Neural progenitor cell (in vitro differentiated cells): ENCODE results near the gene RBM15. TPM values are rescaled to one million over a fixed set of nuclear protein-coding genes. Genes with fewer than 3 reads are reported as not detected.

ENCODE experiments used
- DNase-seq: peaks from one replicate; pipeline ENCODE4 v3.0.0-alpha.2; 2016; ENCODE audit warnings: low spot score
- H2AFZ ChIP-seq: fragments of 200-600 bp; sonication (generic); replicated peaks from 2 replicates; pipeline ENCODE4 v1.6.1; 2016; ENCODE audit warnings: antibody characterized with exemption
- H3F3A ChIP-seq: fragments of 200-600 bp; sonication (generic); 2 replicates; pipeline ENCODE4 v1.6.1; 2016; ENCODE audit warnings: antibody characterized with exemption, low read depth
- H3K27ac ChIP-seq: fragments of 200-600 bp; sonication (generic); 2 replicates; pipeline ENCODE4 v1.5.1; 2016; ENCODE audit warnings: mild to moderate bottlenecking
- H3K27me3 ChIP-seq: fragments of 200-600 bp; sonication (generic); 2 replicates; pipeline ENCODE4 v1.6.1; 2016; ENCODE audit warnings: mild to moderate bottlenecking, moderate library complexity
- H3K36me3 ChIP-seq: fragments of 200-600 bp; sonication (generic); 2 replicates; pipeline ENCODE4 v1.5.1; 2016
- H3K4me1 ChIP-seq: fragments of 200-600 bp; sonication (generic); 2 replicates; pipeline ENCODE4 v1.6.1; 2016; ENCODE audit warnings: mixed run types
- H3K4me2 ChIP-seq: fragments of 200-600 bp; sonication (generic); 2 replicates; pipeline ENCODE4 v1.6.1; 2016
- H3K4me3 ChIP-seq: fragments of 200-600 bp; sonication (generic); 2 replicates; pipeline ENCODE4 v1.5.1; 2016
- H3K79me2 ChIP-seq: fragments of 200-600 bp; sonication (generic); 2 replicates; pipeline ENCODE4 v1.6.1; 2016; ENCODE audit warnings: low read depth
- H3K9ac ChIP-seq: fragments of 200-600 bp; sonication (generic); 2 replicates; pipeline ENCODE4 v1.6.1; 2016
- H3K9me3 ChIP-seq: fragments of 200-600 bp; sonication (generic); 2 replicates; pipeline ENCODE4 v1.5.1; 2016; ENCODE audit warnings: low read depth
- H4K20me1 ChIP-seq: fragments of 200-600 bp; sonication (generic); 2 replicates; pipeline ENCODE4 v1.6.1; 2016; ENCODE audit warnings: low read depth
- H3K27ac Mint-ChIP-seq: 3 replicates; pipeline ENCODE4 v1.8.0; 2021; ENCODE audit warnings: mixed read lengths
- H3K27me3 Mint-ChIP-seq: 2 replicates; pipeline ENCODE4 v1.8.0; 2022; ENCODE audit warnings: low read depth, mild to moderate bottlenecking, inconsistent platforms, moderate library complexity, mixed read lengths; ENCODE audit not compliant: insufficient read depth
- H3K36me3 Mint-ChIP-seq: 3 replicates; pipeline ENCODE4 v1.8.0; 2021; ENCODE audit warnings: mixed read lengths
- H3K4me1 Mint-ChIP-seq: 3 replicates; pipeline ENCODE4 v1.8.0; 2021; ENCODE audit warnings: mixed read lengths
- H3K4me3 Mint-ChIP-seq: 3 replicates; pipeline ENCODE4 v1.8.0; 2021; ENCODE audit warnings: mild to moderate bottlenecking, moderate library complexity, mixed read lengths
- H3K9me3 Mint-ChIP-seq: 3 replicates; pipeline ENCODE4 v1.8.0; 2020; ENCODE audit warnings: mixed read lengths
- CTCF ChIP-seq: fragments of 200-600 bp; sonication (generic); IDR thresholded peaks from 2 replicates; pipeline ENCODE4 v1.5.1; 2017; ENCODE audit warnings: antibody characterized with exemption, mild to moderate bottlenecking
- EZH2 ChIP-seq: fragments of 200-600 bp; sonication (generic); IDR thresholded peaks from 2 replicates; pipeline ENCODE4 v1.6.1; 2017; ENCODE audit warnings: antibody characterized with exemption, mild to moderate bottlenecking, moderate library complexity
- EZH2phosphoT487 ChIP-seq: fragments of 200-600 bp; sonication (generic); IDR thresholded peaks from 2 replicates; pipeline ENCODE4 v1.6.1; 2017; ENCODE audit warnings: antibody characterized with exemption
- total RNA-seq: library from RNA; depleted of rRNA; stranded (reverse); fragments of >200 nt; gene quantifications from 2 replicates; pipeline ENCODE4 v1.2.3, GENCODE V29; 2015; ENCODE audit warnings: low replicate concordance

The RBM15 gene
- total RNA-seq, 1 donor from 2014 or later = 66.9 TPM

- H3K79me2 ChIP-seq = no peaks in the 10 kb centered on the region
- no peaks in the 10 kb centered on the region for H3K27me3 Mint-ChIP-seq
These were observed 46.2 kb downstream of the RBM15 start for GRCh38 chr1:110385369-110385768.

GRCh38 chr1:110387048-110387754 lies 48.0 kb downstream of the RBM15 start:
- H4K20me1 ChIP-seq = no peaks in the 10 kb centered on the region

More at GRCh38 chr1:110385369-110385768, 46.2 kb downstream of the RBM15 start:
- Histone ChIP-seq H3K36me3 (no peaks in the 10 kb centered on the region), H3K4me1 (peaks cover 4% of the 10 kb centered on the region), H3K27me3 (no peaks in the 10 kb centered on the region), H3K9me3 (no peaks in the 10 kb centered on the region), H2AFZ (no peak overlapping the region), H3K4me3 (no peak overlapping the region), H3K4me2 (no peak overlapping the region), H3F3A (no peaks in the 10 kb centered on the region), H3K9ac (no peak overlapping the region), H3K27ac (no peak overlapping the region), H4K20me1 (no peaks in the 10 kb centered on the region)
- Mint-ChIP-seq H3K36me3 (peaks cover under 1% of the 10 kb centered on the region), H3K9me3 (no peaks in the 10 kb centered on the region), H3K4me1 (peaks cover 4% of the 10 kb centered on the region), H3K4me3 (no peak overlapping the region), H3K27ac (no peak overlapping the region)
- TF ChIP-seq EZH2phosphoT487 (no peak), EZH2 (no peak), CTCF (no peak)
- DNase-seq = no peak

GRCh38 chr1:110390096-110390495 lies 50.9 kb downstream of the RBM15 start:
- H3K4me1 Mint-ChIP-seq = peaks cover 10% of the 10 kb centered on the region
- Histone ChIP-seq H3K79me2 (no peaks in the 10 kb centered on the region), H4K20me1 (no peaks in the 10 kb centered on the region), H3K9me3 (no peaks in the 10 kb centered on the region), H3K9ac (no peak overlapping the region), H3K36me3 (no peaks in the 10 kb centered on the region), H3K4me2 (no peak overlapping the region), H3K27me3 (no peaks in the 10 kb centered on the region), H3K4me3 (no peak overlapping the region), H3K27ac (no peak overlapping the region), H2AFZ (no peak overlapping the region), H3K4me1 (peaks cover 12% of the 10 kb centered on the region), H3F3A (no peaks in the 10 kb centered on the region)
- peak overlapping the region; percentile 80 for H3K27ac Mint-ChIP-seq
- H3K4me3 Mint-ChIP-seq = no peak overlapping the region
- DNase-seq = peak; percentile 3
- no peaks in the 10 kb centered on the region for H3K9me3 Mint-ChIP-seq
- peaks cover 4% of the 10 kb centered on the region for H3K36me3 Mint-ChIP-seq
- TF ChIP-seq EZH2 (no peak), CTCF (no peak), EZH2phosphoT487 (no peak)
- peaks cover 3% of the 10 kb centered on the region for H3K27me3 Mint-ChIP-seq

More at GRCh38 chr1:110387048-110387754, 48.0 kb downstream of the RBM15 start:
- Mint-ChIP-seq H3K27ac (no peak overlapping the region), H3K4me3 (no peak overlapping the region), H3K4me1 (peaks cover 10% of the 10 kb centered on the region), H3K27me3 (no peaks in the 10 kb centered on the region), H3K9me3 (no peaks in the 10 kb centered on the region), H3K36me3 (no peaks in the 10 kb centered on the region)
- Histone ChIP-seq H3K27ac (no peak overlapping the region), H3K36me3 (no peaks in the 10 kb centered on the region), H3K9me3 (no peaks in the 10 kb centered on the region), H3F3A (no peaks in the 10 kb centered on the region), H3K79me2 (no peaks in the 10 kb centered on the region), H3K4me3 (no peak overlapping the region), H3K9ac (no peak overlapping the region), H3K27me3 (no peaks in the 10 kb centered on the region), H2AFZ (no peak overlapping the region), H3K4me2 (no peak overlapping the region), H3K4me1 (peaks cover 12% of the 10 kb centered on the region)
- no peak for DNase-seq
- TF ChIP-seq EZH2phosphoT487 (no peak), EZH2 (no peak), CTCF (no peak)
